PFSK-1 (cell line): ENCODE data around the gene SLC9A9.

Experiments
- FOXP2 ChIP-seq: optimal IDR thresholded peaks from 2 replicates; pipeline ENCODE3; 2011; ENCODE audit warnings: borderline replicate concordance, control low read depth, inconsistent platforms; ENCODE audit not compliant: insufficient read depth; ENCODE audit errors: extremely low read length, extremely low read depth
- POLR2AphosphoS5 ChIP-seq: IDR thresholded peaks from 2 replicates; pipeline ENCODE4 v1.6.1; 2012; ENCODE audit warnings: low read depth, mild to moderate bottlenecking, control low read depth, low read length, moderate library complexity
- SIN3A ChIP-seq: IDR thresholded peaks from 2 replicates; pipeline ENCODE4 v1.6.1; 2012; ENCODE audit warnings: mild to moderate bottlenecking, low read length, moderate library complexity, borderline replicate concordance; ENCODE audit not compliant: insufficient read depth
- TAF1 ChIP-seq: IDR thresholded peaks from 2 replicates; pipeline ENCODE4 v1.6.1; 2012; ENCODE audit warnings: low read length, control low read depth, borderline replicate concordance; ENCODE audit not compliant: insufficient read depth
- TF ChIP-seq, protein P1 (sequence below), 2 experiments: IDR thresholded peaks; 2 replicates each; pipeline versions ENCODE4 v1.6.1 to v1.8.0; 2011 to 2012; ENCODE audit warnings: low read depth in 2 of 2, low read length in 2 of 2, control low read depth in 1 of 2, inconsistent platforms in 1 of 2, mild to moderate bottlenecking in 1 of 2, moderate library complexity in 1 of 2; ENCODE audit not compliant: insufficient read depth in 1 of 2

Gene SLC9A9

DNA sequence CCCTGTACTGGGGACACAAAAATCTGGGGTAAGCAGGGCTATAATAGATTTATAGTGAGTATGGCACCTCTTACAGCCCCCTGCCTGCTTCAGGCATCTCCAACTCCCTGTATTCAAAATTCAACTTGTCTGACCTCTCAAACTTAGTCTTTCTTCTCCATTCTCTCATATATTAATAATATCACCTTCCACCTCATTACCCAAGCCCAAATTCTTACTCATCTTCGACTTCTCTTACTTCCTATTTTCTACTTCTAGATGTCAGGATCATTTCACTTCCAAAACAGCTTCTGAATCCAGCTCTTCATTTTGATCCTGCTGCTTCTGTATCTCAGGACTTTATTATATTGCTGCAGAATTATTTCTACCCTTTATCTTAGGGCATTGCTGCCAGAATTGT lies 438.0 kb downstream of the SLC9A9 start:
- no peak for TF ChIP-seq POLR2AphosphoS5

DNA sequence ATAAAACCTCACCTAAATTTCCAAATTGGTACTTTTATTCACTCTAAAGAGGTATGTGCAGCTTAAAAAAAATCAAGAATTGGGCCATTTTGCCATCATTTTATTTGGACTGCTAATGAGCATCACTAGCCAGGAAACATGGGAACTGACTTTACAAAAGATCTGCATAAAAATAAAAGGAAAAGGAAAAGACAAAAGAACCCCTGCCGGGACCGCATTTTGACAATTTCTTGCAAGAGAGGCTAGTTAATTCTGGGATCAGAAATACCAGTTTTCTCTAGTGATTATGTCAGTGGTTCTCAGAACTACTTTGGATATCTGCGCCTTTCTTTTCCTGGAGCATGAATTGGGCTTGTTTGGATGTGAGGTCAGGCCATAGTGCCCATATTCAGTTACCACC lies 439.5 kb downstream of the SLC9A9 start:
- TF ChIP-seq, protein P1, sequence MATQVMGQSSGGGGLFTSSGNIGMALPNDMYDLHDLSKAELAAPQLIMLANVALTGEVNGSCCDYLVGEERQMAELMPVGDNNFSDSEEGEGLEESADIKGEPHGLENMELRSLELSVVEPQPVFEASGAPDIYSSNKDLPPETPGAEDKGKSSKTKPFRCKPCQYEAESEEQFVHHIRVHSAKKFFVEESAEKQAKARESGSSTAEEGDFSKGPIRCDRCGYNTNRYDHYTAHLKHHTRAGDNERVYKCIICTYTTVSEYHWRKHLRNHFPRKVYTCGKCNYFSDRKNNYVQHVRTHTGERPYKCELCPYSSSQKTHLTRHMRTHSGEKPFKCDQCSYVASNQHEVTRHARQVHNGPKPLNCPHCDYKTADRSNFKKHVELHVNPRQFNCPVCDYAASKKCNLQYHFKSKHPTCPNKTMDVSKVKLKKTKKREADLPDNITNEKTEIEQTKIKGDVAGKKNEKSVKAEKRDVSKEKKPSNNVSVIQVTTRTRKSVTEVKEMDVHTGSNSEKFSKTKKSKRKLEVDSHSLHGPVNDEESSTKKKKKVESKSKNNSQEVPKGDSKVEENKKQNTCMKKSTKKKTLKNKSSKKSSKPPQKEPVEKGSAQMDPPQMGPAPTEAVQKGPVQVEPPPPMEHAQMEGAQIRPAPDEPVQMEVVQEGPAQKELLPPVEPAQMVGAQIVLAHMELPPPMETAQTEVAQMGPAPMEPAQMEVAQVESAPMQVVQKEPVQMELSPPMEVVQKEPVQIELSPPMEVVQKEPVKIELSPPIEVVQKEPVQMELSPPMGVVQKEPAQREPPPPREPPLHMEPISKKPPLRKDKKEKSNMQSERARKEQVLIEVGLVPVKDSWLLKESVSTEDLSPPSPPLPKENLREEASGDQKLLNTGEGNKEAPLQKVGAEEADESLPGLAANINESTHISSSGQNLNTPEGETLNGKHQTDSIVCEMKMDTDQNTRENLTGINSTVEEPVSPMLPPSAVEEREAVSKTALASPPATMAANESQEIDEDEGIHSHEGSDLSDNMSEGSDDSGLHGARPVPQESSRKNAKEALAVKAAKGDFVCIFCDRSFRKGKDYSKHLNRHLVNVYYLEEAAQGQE (IDR thresholded peaks at IDR 0.05; ENCODE audit: insufficient read depth in 1 of 2, low read depth in 2 of 2, low read length in 2 of 2): no peak
- TF ChIP-seq POLR2AphosphoS5: no peak
- no peak for TF ChIP-seq SIN3A
- TF ChIP-seq TAF1: no peak
- TF ChIP-seq FOXP2: no peak

DNA sequence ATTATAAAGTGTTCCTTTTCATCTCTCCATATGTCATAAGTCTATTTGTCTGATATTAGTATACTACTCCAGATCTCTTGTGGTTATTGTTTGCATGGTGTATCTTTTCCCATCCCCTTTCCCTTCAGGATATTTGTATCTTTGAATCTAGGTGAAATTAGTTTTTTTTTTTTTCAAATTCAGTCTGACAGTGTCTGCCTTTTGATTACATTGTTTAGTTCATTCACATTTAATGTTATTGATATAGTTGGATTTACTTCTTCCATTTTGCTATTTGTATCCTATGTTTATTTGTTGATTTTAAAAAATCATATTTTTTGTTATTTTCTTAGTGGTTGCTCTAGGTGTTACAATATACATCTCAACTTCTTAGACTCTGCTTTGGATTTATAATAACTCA lies 445.7 kb downstream of the SLC9A9 start:
- TF ChIP-seq POLR2AphosphoS5 (no peak), SIN3A (no peak), TAF1 (no peak), FOXP2 (no peak)
- TF ChIP-seq, protein P1 (IDR thresholded peaks at IDR 0.05; ENCODE audit: insufficient read depth in 1 of 2, low read depth in 2 of 2, low read length in 2 of 2): no peak

DNA sequence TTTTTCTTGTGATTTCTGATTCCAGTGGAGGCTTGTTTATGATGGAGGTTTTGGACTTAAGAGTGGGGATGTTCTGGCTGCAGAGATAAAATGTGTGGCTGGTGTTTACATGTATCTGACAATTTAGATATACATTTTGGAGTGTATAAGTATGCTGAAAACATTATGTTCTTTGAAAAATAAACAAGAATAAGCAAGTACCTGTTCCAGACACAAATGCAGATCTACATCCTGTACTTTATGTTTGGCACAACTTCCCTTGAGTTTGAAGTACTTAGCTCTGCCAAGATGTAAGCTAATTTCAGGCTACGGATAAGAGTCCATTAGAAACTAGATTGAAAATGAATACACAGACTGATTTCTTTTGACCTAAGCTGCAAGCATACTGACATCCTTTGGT lies 451.5 kb downstream of the SLC9A9 start:
- TF ChIP-seq TAF1 (no peak), FOXP2 (no peak)

DNA sequence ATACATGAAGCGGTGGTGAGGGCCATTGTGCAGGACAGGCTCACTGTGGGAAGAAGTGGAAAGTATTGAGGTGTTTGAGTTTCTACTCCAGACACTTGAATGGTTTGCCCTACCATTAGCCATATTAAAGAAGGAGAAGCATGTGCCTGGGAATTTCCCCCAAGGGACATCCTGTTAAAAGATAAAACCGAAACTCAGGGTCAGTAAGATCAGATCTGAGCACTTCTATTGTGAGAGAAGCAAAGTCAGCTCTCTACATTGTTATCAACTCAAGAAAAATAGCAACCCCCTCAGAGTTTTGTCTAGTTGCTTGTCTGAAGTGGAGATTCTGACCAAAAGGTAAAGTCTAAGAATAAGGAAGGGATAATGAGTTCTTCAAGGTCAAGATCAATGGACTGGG lies 458.9 kb downstream of the SLC9A9 start:
- TF ChIP-seq FOXP2: no peak
- TF ChIP-seq SIN3A: no peak
- TF ChIP-seq TAF1: no peak
- TF ChIP-seq, protein P1 (IDR thresholded peaks at IDR 0.05; ENCODE audit: insufficient read depth in 1 of 2, low read depth in 2 of 2, low read length in 2 of 2): no peak
- no peak for TF ChIP-seq POLR2AphosphoS5

DNA sequence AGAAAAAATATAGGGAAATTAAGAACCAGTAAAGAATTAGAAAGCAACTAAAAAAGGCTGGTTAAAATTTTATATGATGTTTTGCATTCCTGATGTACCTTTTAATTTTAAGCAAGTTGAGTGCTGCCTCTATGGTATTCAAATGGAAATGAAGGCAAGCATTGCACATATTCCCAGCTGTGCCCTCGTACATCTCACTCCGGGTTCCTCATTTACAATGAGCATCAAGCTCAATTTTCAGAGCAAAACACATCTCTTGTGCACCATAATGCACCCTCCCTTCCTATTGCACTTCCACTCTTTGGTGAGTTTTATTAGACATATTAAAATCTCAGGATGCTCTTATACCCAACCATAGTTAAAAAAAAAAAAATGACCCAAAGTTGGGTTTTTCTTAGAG lies 460.8 kb downstream of the SLC9A9 start:
- TF ChIP-seq, protein P1 (IDR thresholded peaks at IDR 0.05; ENCODE audit: insufficient read depth in 1 of 2, low read depth in 2 of 2, low read length in 2 of 2): no peak
- TF ChIP-seq SIN3A: no peak
- no peak for TF ChIP-seq FOXP2
- TF ChIP-seq TAF1: no peak
- TF ChIP-seq POLR2AphosphoS5: no peak
